SK-N-SH treated with all-trans-retinoic acid at 6 μM for 48 hours (cell line): ENCODE results near the gene ZBTB7C.

Experiments used
- ARNTL ChIP-seq: fragments of 450-650 bp; formaldehyde crosslinking; IDR thresholded peaks from 2 replicates; pipeline ENCODE4 v1.5.0; 2020; ENCODE audit warnings: low read depth, mild to moderate bottlenecking, moderate library complexity, borderline replicate concordance
- ZFP3 ChIP-seq: fragments of 250-450 bp; sonication (Bioruptor Pico); IDR thresholded peaks from 2 replicates; pipeline ENCODE4 v1.5.0; 2020; ENCODE audit warnings: mild to moderate bottlenecking, moderate library complexity
- ZFP30 ChIP-seq: fragments of 450-650 bp; formaldehyde crosslinking; IDR thresholded peaks from 2 replicates; pipeline ENCODE4 v1.5.0; 2022; ENCODE audit warnings: mild to moderate bottlenecking, moderate library complexity
- ZNF8 ChIP-seq: fragments of 450-650 bp; formaldehyde crosslinking; IDR thresholded peaks from 2 replicates; pipeline ENCODE4 v1.5.0; 2020; ENCODE audit warnings: mild to moderate bottlenecking, moderate library complexity
- TF ChIP-seq, protein P1 (sequence below): fragments of 250-450 bp; sonication (Bioruptor Pico); IDR thresholded peaks from 2 replicates; pipeline ENCODE4 v1.5.0; 2020; ENCODE audit warnings: mild to moderate bottlenecking, moderate library complexity
- TF ChIP-seq, protein P2 (sequence below): fragments of 250-450 bp; sonication (Bioruptor Pico); IDR thresholded peaks from 2 replicates; pipeline ENCODE4 v1.8.0; 2021; ENCODE audit warnings: low read depth, mild to moderate bottlenecking, moderate library complexity, borderline replicate concordance
- TF ChIP-seq, protein P3 (sequence below): fragments of 250-450 bp; sonication (Bioruptor Pico); IDR thresholded peaks from 2 replicates; pipeline ENCODE4 v1.5.1; 2020; ENCODE audit warnings: low read depth, mild to moderate bottlenecking, moderate library complexity

DNA sequence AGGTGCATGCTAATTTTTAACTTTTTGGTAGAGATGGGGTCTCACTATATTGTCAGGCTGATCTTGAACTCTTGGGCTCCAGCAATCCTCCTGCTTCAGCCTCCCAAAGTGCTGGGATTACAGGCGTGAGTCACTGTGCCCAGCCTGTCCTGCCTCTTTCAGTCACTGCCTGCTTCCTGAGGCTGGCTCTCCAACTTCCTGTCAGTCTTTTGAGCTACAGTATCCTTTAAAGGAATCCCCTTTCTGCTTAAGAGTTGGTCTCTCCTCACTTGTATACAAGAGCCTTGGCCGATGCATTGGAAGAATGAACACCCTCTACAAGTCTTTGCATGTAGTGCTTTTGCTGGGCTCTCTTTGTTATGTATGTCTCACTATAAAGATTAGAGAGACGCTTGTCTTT is 390.3 kb downstream of the ZBTB7C start:
- TF ChIP-seq ZNF8 (CRISPR knock-in tag) (no peak), ARNTL (CRISPR knock-in tag) (no peak), ZFP30 (CRISPR knock-in tag) (no peak), ZFP3 (CRISPR knock-in tag) (no peak)
- TF ChIP-seq, protein P1, sequence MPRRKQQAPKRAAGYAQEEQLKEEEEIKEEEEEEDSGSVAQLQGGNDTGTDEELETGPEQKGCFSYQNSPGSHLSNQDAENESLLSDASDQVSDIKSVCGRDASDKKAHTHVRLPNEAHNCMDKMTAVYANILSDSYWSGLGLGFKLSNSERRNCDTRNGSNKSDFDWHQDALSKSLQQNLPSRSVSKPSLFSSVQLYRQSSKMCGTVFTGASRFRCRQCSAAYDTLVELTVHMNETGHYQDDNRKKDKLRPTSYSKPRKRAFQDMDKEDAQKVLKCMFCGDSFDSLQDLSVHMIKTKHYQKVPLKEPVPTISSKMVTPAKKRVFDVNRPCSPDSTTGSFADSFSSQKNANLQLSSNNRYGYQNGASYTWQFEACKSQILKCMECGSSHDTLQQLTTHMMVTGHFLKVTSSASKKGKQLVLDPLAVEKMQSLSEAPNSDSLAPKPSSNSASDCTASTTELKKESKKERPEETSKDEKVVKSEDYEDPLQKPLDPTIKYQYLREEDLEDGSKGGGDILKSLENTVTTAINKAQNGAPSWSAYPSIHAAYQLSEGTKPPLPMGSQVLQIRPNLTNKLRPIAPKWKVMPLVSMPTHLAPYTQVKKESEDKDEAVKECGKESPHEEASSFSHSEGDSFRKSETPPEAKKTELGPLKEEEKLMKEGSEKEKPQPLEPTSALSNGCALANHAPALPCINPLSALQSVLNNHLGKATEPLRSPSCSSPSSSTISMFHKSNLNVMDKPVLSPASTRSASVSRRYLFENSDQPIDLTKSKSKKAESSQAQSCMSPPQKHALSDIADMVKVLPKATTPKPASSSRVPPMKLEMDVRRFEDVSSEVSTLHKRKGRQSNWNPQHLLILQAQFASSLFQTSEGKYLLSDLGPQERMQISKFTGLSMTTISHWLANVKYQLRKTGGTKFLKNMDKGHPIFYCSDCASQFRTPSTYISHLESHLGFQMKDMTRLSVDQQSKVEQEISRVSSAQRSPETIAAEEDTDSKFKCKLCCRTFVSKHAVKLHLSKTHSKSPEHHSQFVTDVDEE: no peak
- TF ChIP-seq, protein P2, sequence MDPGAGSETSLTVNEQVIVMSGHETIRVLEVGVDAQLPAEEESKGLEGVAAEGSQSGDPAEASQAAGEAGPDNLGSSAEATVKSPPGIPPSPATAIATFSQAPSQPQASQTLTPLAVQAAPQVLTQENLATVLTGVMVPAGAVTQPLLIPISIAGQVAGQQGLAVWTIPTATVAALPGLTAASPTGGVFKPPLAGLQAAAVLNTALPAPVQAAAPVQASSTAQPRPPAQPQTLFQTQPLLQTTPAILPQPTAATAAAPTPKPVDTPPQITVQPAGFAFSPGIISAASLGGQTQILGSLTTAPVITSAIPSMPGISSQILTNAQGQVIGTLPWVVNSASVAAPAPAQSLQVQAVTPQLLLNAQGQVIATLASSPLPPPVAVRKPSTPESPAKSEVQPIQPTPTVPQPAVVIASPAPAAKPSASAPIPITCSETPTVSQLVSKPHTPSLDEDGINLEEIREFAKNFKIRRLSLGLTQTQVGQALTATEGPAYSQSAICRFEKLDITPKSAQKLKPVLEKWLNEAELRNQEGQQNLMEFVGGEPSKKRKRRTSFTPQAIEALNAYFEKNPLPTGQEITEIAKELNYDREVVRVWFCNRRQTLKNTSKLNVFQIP (CRISPR knock-in tag): no peak
- TF ChIP-seq, protein P3, sequence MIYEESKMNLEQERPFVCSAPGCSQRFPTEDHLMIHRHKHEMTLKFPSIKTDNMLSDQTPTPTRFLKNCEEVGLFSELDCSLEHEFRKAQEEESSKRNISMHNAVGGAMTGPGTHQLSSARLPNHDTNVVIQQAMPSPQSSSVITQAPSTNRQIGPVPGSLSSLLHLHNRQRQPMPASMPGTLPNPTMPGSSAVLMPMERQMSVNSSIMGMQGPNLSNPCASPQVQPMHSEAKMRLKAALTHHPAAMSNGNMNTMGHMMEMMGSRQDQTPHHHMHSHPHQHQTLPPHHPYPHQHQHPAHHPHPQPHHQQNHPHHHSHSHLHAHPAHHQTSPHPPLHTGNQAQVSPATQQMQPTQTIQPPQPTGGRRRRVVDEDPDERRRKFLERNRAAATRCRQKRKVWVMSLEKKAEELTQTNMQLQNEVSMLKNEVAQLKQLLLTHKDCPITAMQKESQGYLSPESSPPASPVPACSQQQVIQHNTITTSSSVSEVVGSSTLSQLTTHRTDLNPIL (CRISPR knock-in tag): no peak
